ENCODE data around the gene SMAD9.

GRCh38 chr13:36807616-36808015, 112.4 kb downstream of the SMAD9 start:
- TF ChIP-seq CTCF (IDR thresholded peaks at IDR 0.05; ENCODE audit: low read length) (no peak), EZH2phosphoT487 (IDR thresholded peaks at IDR 0.05; ENCODE audit: low read length) (no peak)
